Measurements from ENCODE around the gene INHBE.

Gene INHBE

DNA sequence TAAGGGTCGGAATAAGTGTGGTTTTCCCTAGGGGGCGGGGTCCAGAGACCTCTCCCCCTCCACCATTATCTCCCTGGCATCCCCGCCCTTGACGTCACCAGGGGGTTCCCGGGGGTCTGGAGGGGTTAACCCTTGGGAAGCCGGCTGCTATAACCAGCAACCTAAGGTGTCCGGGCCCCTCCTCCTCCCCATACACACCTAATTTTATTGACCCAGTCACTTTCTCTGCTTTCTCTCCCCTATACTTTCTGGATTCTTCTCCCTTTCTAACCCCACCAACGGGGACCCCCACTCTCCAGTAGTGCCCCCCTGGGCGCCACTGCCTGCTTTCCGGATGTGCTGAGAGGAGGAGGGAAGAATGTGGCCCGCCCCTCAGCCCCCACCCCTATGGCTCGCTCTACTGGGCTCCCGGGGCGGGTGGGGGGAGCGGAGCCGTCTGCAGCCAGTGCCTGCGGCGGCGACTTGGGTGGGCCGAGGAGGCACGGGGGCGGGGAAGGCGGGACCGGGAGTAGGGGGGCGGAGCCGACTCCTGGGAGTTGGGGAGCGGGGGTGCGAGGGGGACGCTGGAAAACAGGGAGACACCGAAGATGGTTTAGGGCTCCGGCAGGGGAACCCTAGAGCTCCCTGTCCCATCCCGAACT lies 6.3 kb downstream of the INHBE start:
- peak; percentile 18 for DNase-seq (ENCODE audit: low read depth)

DNA sequence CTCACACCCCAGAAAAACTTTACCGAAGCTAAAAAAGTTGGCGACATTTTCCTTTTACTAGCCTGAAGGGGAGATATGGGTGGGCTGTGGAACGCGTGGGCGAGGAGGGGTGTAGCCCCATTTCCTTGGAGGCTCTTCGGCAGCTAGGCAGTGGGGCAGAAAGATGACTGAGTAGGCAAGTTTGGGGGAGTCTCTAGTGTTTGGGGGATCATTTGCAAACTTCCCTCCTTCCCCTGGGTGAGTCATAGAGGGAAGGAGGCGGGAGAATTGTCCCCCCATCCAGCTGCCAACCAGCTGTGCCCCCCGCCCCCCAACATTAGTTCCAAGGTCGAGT lies 6.8 kb downstream of the INHBE start:
- no peak for DNase-seq (ENCODE audit: low read depth)

DNA sequence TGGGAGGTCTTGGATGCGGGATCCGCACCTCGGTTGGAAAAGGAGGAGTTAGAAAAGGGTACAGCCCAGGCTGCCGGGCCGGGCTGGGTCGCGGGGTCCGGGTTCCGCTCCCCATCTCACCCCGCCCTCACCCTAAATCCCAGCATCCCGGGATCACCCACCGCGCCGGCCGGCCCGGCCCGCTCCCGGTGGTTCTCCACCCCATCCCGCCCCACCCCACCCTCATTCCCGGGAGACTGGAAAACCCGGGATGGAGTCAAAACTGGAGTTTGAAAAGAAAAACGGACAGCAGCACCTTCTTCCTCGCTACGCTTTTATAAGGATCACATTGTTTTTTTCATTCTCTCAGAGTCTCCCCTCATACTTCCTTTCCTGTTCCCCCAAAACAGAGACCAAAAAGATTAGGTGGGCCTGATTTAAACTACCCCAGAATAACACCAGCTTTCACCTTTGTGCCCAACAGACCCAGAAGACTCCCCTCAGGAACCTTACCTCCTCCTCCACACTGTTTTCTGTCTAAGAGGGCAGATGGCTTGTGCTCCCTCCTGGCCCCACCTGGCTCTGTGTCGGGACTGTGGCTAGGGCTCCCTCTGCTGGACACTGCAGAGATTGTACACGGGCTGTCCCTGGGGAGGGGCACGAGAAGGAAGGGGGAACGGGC lies 7.3 kb downstream of the INHBE start:
- DNase-seq (ENCODE audit: low read depth): peak; percentile 85

- DNase-seq (ENCODE audit: low read depth): no peak
Measured at GRCh38 chr12:57462912-57463253, 7.8 kb downstream of the INHBE start.

GRCh38 chr12:57464569-57464968 lies 9.5 kb downstream of the INHBE start:
- DNase-seq (ENCODE audit: low read depth): no peak

DNA sequence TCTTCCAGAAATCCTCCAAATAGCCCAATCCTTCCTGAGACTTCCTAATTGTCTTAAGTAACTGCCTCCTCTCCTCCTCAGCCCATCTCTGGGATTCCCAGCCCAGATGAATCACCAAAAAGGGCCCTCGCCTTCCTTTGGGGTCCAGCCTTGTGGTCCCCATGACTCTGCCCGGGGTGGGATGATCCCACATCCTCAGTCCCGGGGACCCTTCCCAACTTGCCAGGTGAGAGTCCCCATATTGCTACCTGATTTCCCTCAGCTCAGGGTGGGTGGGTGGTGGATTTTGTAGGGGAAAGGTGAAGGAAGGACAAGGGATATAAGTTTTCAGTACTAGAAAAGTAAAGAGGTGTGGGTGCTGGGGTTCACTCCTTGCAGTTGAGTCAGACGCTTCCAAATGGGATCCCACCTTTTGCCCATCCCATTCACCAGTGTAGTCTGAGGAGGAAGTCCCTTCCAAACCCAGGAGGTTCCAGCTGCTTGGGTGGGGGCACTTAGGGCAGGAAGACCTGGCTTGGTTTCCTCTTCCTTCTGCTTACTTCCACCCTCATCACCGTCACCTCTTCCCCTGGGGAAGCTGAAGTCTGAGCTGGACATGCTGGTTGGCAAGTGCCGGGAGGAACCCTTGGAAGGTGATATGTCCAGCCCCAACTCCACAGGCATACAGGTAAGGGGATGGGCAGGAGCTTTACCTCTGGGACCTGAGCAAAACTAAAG lies 10.1 kb downstream of the INHBE start:
- DNase-seq (ENCODE audit: low read depth): no peak

DNA sequence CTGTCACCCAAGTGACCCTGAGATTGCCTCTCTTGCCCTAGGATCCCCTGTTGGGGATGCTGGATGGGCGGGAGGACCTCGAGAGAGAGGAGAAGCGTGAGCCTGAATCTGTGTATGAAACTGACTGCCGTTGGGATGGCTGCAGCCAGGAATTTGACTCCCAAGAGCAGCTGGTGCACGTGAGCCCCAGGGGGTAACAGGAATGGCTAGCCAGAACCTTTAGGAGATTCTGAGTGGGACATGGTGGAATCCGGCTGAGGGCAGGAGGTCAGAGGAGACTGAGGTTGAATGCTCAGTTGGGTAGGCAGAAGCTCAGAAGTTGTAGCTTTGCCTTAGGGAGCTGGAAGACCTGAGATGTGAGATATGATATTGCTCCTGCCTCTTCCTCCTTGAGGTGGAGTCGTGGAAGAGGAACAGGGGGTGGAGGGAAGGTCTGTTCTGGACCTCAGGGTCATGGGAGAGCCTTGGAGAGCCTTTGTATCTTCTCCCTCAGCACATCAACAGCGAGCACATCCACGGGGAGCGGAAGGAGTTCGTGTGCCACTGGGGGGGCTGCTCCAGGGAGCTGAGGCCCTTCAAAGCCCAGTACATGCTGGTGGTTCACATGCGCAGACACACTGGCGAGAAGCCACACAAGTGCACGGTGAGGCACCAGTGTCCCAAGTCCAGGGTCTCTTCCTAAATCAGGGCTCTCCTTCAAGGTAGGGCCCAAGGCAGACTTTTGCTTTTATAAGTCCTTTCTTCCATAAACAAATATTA lies 10.8 kb downstream of the INHBE start:
- no peak for DNase-seq (ENCODE audit: low read depth)

- DNase-seq (ENCODE audit: low read depth): no peak
Measured at GRCh38 chr12:57467212-57467874, 12.2 kb downstream of the INHBE start.

DNA sequence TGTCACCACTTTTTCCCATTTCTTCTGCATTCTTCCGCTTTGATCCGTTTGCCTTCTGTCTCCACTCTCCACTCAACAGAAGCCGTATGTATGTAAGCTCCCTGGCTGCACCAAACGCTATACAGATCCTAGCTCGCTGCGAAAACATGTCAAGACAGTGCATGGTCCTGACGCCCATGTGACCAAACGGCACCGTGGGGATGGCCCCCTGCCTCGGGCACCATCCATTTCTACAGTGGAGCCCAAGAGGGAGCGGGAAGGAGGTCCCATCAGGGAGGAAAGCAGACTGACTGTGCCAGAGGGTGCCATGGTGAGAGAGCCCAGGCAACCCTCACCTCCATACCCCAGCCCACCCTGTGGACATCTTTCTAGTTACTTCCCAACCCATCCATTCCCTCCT lies 12.8 kb downstream of the INHBE start:
- no peak for DNase-seq (ENCODE audit: low read depth)

- DNase-seq (ENCODE audit: low read depth): no peak
Measured at GRCh38 chr12:57469296-57470164, 14.4 kb downstream of the INHBE start.

DNA sequence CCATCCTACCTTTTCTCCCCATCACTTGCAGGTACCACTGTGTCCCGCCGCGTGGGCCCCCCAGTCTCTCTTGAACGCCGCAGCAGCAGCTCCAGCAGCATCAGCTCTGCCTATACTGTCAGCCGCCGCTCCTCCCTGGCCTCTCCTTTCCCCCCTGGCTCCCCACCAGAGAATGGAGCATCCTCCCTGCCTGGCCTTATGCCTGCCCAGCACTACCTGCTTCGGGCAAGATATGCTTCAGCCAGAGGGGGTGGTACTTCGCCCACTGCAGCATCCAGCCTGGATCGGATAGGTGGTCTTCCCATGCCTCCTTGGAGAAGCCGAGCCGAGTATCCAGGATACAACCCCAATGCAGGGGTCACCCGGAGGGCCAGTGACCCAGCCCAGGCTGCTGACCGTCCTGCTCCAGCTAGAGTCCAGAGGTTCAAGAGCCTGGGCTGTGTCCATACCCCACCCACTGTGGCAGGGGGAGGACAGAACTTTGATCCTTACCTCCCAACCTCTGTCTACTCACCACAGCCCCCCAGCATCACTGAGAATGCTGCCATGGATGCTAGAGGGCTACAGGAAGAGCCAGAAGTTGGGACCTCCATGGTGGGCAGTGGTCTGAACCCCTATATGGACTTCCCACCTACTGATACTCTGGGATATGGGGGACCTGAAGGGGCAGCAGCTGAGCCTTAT lies 15.3 kb downstream of the INHBE start:
- no peak for DNase-seq (ENCODE audit: low read depth)

DNA sequence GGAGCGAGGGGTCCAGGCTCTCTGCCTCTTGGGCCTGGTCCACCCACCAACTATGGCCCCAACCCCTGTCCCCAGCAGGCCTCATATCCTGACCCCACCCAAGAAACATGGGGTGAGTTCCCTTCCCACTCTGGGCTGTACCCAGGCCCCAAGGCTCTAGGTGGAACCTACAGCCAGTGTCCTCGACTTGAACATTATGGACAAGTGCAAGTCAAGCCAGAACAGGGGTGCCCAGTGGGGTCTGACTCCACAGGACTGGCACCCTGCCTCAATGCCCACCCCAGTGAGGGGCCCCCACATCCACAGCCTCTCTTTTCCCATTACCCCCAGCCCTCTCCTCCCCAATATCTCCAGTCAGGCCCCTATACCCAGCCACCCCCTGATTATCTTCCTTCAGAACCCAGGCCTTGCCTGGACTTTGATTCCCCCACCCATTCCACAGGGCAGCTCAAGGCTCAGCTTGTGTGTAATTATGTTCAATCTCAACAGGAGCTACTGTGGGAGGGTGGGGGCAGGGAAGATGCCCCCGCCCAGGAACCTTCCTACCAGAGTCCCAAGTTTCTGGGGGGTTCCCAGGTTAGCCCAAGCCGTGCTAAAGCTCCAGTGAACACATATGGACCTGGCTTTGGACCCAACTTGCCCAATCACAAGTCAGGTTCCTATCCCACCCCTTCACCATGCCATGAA lies 16.0 kb downstream of the INHBE start:
- DNase-seq (ENCODE audit: low read depth): no peak

DNA sequence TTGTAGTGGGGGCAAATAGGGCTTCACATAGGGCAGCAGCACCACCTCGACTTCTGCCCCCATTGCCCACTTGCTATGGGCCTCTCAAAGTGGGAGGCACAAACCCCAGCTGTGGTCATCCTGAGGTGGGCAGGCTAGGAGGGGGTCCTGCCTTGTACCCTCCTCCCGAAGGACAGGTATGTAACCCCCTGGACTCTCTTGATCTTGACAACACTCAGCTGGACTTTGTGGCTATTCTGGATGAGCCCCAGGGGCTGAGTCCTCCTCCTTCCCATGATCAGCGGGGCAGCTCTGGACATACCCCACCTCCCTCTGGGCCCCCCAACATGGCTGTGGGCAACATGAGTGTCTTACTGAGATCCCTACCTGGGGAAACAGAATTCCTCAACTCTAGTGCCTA lies 16.6 kb downstream of the INHBE start:
- no peak for DNase-seq (ENCODE audit: low read depth)

DNA sequence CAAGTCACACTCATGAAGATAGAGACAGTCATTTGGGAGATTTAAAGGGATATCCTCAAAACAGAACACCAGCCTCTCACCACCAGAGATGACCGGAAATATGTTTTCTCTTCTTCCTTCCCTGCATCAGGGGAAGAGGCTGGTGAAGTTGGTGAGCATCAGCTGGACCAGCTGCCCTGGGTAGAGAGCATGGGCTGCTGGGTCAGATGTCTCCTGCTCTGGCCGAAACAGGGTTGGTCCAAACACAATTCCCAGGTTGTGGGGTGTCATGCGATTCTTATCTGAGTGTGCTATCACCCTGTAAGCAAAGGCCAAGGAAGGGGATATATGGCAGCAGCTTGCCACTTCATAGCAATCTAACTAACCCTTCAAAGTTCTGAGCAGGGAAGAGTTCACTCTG lies 17.3 kb downstream of the INHBE start:
- DNase-seq (ENCODE audit: low read depth): no peak

DNA sequence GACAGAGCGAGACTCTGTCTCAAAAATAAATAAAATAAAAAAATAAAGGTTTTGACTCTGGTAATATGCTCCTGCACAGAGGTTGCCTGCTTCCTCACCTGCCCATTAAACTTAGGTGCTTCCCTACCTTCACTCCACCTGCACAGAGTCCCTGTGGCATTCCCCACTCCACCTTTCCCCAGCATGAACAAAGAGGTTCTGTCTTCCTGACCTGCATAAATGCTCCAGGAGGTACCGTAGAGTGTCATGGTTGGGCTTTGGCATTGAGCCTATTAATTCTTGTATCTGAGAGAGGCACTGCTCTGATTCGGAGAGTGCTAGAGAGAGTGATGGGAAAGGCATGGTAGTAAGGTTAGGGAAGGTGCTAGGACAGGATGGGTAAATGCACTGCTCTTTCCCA lies 18.3 kb downstream of the INHBE start:
- DNase-seq (ENCODE audit: low read depth): no peak

GRCh38 chr12:57473886-57474285 lies 18.8 kb downstream of the INHBE start:
- DNase-seq (ENCODE audit: low read depth): no peak

GRCh38 chr12:57474430-57474829 lies 19.3 kb downstream of the INHBE start:
- no peak for DNase-seq (ENCODE audit: low read depth)

- DNase-seq (ENCODE audit: low read depth): no peak
Measured at GRCh38 chr12:57474862-57475261, 19.8 kb downstream of the INHBE start.

DNA sequence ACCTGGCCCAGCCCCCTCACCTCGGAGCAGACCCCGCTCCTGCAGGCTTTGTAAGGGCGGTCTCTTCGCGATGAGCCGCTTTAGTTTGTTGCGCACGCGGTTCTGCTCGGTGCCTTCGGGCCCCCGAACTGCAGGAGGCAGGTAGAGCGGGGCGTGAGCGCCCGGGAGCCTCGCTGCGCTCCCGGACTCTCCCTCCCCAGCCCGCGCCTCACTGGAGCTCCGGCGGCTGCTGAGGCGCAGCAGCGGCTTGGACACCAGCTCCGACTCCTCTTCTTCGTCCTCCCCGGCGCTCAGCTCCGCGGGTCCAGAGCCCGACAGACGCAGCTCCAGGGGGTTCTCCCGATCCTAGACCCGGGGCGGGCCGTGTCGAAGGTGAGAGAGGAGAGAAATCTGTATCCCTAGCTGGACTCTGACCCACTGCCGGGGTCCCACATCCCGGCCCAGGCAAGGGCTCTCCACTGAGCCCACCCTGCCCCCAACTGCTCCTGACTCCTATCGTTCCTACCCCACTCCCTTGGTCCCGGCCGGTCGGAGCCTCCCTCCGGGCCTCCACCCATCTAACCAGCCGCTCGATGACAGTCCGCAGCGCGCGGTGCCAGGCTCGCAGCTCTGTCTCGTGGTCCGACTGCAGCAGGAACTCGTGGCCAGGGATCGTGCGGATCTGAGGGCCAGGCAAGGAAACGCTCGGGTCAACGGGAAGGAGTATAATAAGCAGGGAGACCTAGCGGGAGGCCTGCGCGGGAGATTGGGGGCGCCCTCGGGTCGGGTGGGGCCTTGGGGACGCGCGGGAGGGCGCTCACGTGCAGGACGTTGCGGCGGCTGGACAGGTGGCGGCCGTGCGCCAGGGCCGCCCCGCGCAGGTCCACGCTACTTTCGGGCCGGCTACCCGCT lies 20.4 kb downstream of the INHBE start:
- DNase-seq (ENCODE audit: low read depth): no peak

All from stimulated activated CD4-positive, alpha-beta T cell treated with anti-CD3 and anti-CD28 coated beads, Interleukin-2, amount 100 ng/mL, for 4 hours (primary cell).